ENCODE data around the gene CERK. TPM values are rescaled to one million over a fixed set of nuclear protein-coding genes. Genes with fewer than 3 reads are reported as not detected.

CERK gene, protein sequence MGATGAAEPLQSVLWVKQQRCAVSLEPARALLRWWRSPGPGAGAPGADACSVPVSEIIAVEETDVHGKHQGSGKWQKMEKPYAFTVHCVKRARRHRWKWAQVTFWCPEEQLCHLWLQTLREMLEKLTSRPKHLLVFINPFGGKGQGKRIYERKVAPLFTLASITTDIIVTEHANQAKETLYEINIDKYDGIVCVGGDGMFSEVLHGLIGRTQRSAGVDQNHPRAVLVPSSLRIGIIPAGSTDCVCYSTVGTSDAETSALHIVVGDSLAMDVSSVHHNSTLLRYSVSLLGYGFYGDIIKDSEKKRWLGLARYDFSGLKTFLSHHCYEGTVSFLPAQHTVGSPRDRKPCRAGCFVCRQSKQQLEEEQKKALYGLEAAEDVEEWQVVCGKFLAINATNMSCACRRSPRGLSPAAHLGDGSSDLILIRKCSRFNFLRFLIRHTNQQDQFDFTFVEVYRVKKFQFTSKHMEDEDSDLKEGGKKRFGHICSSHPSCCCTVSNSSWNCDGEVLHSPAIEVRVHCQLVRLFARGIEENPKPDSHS
- polyA plus RNA-seq (2012; rRNA removed) = 32.6 and 33.4 TPM in 2 replicates
- polyA plus RNA-seq (2012; cell fraction: cytosol; rRNA removed) = 27.7 and 36.1 TPM in 2 replicates
- 23.4 and 24.7 TPM in 2 replicates for polyA plus RNA-seq (2012; cell fraction: nucleus; rRNA removed)

DNA sequence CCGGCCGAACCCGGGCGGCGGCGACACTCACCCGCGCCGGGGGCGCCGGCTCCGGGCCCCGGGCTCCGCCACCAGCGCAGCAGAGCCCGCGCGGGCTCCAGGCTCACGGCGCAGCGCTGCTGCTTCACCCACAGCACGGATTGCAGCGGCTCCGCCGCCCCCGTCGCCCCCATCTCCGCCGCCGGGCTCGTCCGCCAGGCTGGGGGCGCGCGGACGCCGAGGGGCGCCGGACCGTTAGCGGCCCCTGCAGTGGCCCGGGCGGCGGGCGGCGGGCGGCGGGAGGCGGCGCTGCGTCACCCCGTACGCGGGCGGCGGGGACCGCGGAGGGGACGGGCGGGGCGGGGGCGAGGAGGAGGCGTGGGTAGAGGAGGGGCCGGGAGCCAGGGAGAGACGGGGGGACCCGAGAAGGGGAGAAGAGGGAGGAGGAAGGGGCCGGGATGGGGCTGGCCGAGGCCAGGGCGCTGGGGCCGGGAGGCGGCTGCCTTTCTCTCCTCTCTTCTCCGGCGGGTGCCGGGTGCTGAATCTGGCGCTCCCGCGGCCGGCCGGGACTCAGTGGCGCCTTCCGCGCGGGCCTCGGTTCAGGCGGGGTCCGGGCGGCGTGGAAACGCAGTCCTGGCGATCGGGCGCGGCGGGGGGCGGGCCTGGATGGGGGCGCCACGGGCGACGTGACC is at the start of gene CERK:
Gene CERK (minus strand): TSS at position 277 of the 671 bp plus-strand sequence. CDS start 104 bp downstream, at position 173.
- Histone ChIP-seq H3K9ac (peak within 1 kb of the TSS; percentile 86), H3K9me3 (no peaks in the 10 kb centered on the region), H2AFZ (ENCODE audit: low read depth) (peak within 1 kb of the TSS; percentile 81; the same call in 1 of the 2 replicates), H3K9me2 (no peaks in the 10 kb centered on the region), H4K20me1 (ENCODE audit: insufficient read depth) (peaks cover 38% of the 10 kb centered on the region), H3K4me1 (ENCODE audit: control insufficient read depth in 1 of 2, insufficient read depth in 2 of 2, low read depth in 1 of 2, low read length in 1 of 2) (peaks cover 22 to 69% of the 10 kb centered on the region in 2 experiments), H3F3A (replicated peaks; ENCODE audit: insufficient read depth) (peaks cover 5% of the 10 kb centered on the region), H3K4me3 (ENCODE audit: low read depth in 2 of 2, low read length in 1 of 2) (peak within 1 kb of the TSS; percentile 67 to 96), H3K27ac (ENCODE audit: low read depth in 2 of 2, low read length in 1 of 2) (peak within 1 kb of the TSS; percentile 52 to 90; a peak in 3 of 4 replicates), H3K79me2 (ENCODE audit: insufficient read depth) (peaks cover 54% of the 10 kb centered on the region), H3K27me3 (ENCODE audit: insufficient read depth) (no peaks in the 10 kb centered on the region), H3K4me2 (peak within 1 kb of the TSS; percentile 94), H3K36me3 (replicated peaks in 1 of 2; ENCODE audit: control insufficient read depth in 1 of 2, insufficient read depth in 2 of 2, low read length in 1 of 2) (no peaks in the 10 kb centered on the region)
- TF ChIP-seq ELF1 (IDR thresholded peaks at IDR 0.05) = no peak
- peak; percentile 47 for TF ChIP-seq POLR2AphosphoS5 (IDR thresholded peaks at IDR 0.05; ENCODE audit: low read depth, low read length)
- ChIA-PET POLR2A (interaction anchor here (0.8 kb wide), 1 partner anchor 162 kb away, joined by 3 read pairs; no protein-coding TSS in a partner anchor), CTCF (interaction anchor here (1.0 to 1.5 kb wide), 3 partner anchors 21 to 175 kb away, joined by 3 to 6 read pairs (median 4); no protein-coding TSS in a partner anchor)
- DNase-seq = peak; percentile 95
- 2% methylated on average over 33 of the region's 99 CpGs for WGBS (ENCODE audit: low lambda C conversion rate)

DNA sequence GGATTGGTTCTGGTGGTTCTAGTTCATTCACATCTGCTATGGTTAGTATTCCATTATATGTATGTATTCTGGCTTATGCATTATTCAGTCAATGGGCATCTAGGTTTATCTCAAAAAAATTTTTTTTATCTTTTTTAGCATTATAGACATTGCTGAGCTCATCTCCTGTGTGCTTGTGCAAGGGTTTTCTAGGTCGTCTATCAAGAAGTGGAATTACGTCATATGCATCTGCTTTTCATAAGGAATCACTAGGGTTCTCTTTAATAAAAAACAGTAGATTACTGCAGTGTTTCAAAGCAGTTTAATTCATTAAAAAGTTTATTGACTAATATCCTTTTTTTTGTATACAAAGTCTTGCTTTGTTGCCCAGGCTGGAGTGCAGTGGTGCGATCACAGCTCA is 45.7 kb upstream of the CERK start:
- 73% methylated on average over 3 of the region's 3 CpGs for WGBS (ENCODE audit: low lambda C conversion rate)
- Histone ChIP-seq H3K9ac (no peak overlapping the region), H3K27ac (ENCODE audit: low read depth in 2 of 2, low read length in 1 of 2) (no peak overlapping the region), H3K36me3 (replicated peaks in 1 of 2; ENCODE audit: control insufficient read depth in 1 of 2, insufficient read depth in 2 of 2, low read length in 1 of 2) (peaks cover 0 to 6% of the 10 kb centered on the region in 2 experiments), H2AFZ (ENCODE audit: low read depth) (no peak overlapping the region), H3K79me2 (ENCODE audit: insufficient read depth) (peaks cover 83% of the 10 kb centered on the region), H3K27me3 (ENCODE audit: insufficient read depth) (no peaks in the 10 kb centered on the region), H3F3A (replicated peaks; ENCODE audit: insufficient read depth) (no peaks in the 10 kb centered on the region), H3K4me2 (no peak overlapping the region), H3K9me2 (no peaks in the 10 kb centered on the region), H3K4me3 (ENCODE audit: low read depth in 2 of 2, low read length in 1 of 2) (no peak overlapping the region), H3K4me1 (ENCODE audit: control insufficient read depth in 1 of 2, insufficient read depth in 2 of 2, low read depth in 1 of 2, low read length in 1 of 2) (no peaks in the 10 kb centered on the region), H4K20me1 (ENCODE audit: insufficient read depth) (peaks cover 31% of the 10 kb centered on the region; the same call in 1 of the 2 replicates), H3K9me3 (no peaks in the 10 kb centered on the region; the same call in none of the 2 replicates)
- POLR2A ChIA-PET = no interaction called here
- no peak for DNase-seq
- TF ChIP-seq MEF2A (IDR thresholded peaks at IDR 0.05; ENCODE audit: borderline replicate concordance, low read depth) (no peak), TCF12 (IDR thresholded peaks at IDR 0.05) (no peak), NRF1 (IDR thresholded peaks at IDR 0.05; ENCODE audit: low read depth, low read length) (no peak), MXI1 (IDR thresholded peaks at IDR 0.05; ENCODE audit: low read depth, low read length) (no peak), CHD2 (IDR thresholded peaks at IDR 0.05; ENCODE audit: low read length, partially characterized antibody) (no peak), RXRA (IDR thresholded peaks at IDR 0.05; ENCODE audit: borderline replicate concordance, low read depth) (no peak), FOXJ3 (CRISPR knock-in tag; IDR thresholded peaks at IDR 0.05) (no peak), TEAD4 (IDR thresholded peaks at IDR 0.05; ENCODE audit: borderline replicate concordance, insufficient read depth) (no peak), SIN3A (IDR thresholded peaks at IDR 0.05; ENCODE audit: borderline replicate concordance, low read depth, low read length) (no peak), GABPA (IDR thresholded peaks at IDR 0.05; ENCODE audit: low read depth) (no peak), NFIC (IDR thresholded peaks at IDR 0.05; ENCODE audit: borderline replicate concordance) (no peak), FOXM1 (IDR thresholded peaks at IDR 0.05; ENCODE audit: low read depth) (no peak), EP300 (IDR thresholded peaks at IDR 0.05; ENCODE audit: borderline replicate concordance in 1 of 2, low read depth in 1 of 2, low read length in 1 of 2) (no peak)
- TF ChIP-seq, protein P1, sequence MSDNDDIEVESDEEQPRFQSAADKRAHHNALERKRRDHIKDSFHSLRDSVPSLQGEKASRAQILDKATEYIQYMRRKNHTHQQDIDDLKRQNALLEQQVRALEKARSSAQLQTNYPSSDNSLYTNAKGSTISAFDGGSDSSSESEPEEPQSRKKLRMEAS (IDR thresholded peaks at IDR 0.05; ENCODE audit: low read depth) = no peak
- TF ChIP-seq, protein P2, sequence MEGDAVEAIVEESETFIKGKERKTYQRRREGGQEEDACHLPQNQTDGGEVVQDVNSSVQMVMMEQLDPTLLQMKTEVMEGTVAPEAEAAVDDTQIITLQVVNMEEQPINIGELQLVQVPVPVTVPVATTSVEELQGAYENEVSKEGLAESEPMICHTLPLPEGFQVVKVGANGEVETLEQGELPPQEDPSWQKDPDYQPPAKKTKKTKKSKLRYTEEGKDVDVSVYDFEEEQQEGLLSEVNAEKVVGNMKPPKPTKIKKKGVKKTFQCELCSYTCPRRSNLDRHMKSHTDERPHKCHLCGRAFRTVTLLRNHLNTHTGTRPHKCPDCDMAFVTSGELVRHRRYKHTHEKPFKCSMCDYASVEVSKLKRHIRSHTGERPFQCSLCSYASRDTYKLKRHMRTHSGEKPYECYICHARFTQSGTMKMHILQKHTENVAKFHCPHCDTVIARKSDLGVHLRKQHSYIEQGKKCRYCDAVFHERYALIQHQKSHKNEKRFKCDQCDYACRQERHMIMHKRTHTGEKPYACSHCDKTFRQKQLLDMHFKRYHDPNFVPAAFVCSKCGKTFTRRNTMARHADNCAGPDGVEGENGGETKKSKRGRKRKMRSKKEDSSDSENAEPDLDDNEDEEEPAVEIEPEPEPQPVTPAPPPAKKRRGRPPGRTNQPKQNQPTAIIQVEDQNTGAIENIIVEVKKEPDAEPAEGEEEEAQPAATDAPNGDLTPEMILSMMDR (IDR thresholded peaks at IDR 0.05) = no peak
- TF ChIP-seq, protein P3, sequence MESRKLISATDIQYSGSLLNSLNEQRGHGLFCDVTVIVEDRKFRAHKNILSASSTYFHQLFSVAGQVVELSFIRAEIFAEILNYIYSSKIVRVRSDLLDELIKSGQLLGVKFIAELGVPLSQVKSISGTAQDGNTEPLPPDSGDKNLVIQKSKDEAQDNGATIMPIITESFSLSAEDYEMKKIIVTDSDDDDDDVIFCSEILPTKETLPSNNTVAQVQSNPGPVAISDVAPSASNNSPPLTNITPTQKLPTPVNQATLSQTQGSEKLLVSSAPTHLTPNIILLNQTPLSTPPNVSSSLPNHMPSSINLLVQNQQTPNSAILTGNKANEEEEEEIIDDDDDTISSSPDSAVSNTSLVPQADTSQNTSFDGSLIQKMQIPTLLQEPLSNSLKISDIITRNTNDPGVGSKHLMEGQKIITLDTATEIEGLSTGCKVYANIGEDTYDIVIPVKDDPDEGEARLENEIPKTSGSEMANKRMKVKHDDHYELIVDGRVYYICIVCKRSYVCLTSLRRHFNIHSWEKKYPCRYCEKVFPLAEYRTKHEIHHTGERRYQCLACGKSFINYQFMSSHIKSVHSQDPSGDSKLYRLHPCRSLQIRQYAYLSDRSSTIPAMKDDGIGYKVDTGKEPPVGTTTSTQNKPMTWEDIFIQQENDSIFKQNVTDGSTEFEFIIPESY (IDR thresholded peaks at IDR 0.05; ENCODE audit: borderline replicate concordance, low read depth) = no peak
- CTCF ChIA-PET = no interaction called here
